ENCODE measurements around the gene ZNF212.

Gene ZNF212

DNA sequence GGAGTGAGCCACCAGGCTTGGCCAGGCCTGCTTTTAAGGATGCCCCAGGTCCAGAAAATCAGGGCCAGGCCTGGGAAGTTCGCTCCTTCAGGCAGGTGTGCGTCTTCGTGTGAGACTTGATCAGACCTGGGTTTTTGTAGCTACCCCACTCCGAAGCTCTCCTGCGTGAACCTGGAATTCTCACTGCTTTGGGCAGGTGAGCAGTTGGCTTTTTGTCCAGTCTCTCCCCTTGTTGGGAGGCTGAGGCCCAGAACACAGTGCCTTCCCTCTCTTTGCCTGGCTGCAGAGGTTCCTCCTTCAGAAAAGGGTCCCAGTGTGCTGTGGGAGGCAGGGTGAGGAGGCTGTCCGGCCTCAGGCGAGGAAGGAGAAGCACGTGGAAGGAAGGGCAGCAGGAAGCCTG lies 49.8 kb downstream of the ZNF212 start:
- DNase-seq, result no peak

DNA sequence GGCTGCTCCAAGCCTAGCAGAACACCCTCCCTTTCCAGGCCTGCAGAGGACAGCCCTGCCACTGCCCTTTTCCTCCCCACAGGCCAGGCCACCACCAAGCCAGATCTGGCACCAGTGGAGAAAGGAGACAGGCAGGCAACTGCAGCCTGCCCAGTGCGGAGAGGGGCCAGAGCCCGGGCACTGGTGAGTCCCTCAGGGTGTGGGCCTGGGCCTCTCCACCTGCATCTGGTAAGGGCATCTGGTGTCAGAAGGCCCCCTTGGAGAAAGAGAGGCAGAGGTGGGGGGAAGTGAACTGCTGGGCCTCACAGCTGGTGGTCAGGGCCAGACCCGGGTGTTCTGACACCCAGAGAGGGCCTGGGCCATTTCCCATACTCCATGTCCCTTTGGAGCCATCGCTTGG lies 50.4 kb downstream of the ZNF212 start:
- no peak for DNase-seq

GRCh38 chr7:149291036-149291780 lies 51.8 kb downstream of the ZNF212 start:
- no peak for DNase-seq

DNA sequence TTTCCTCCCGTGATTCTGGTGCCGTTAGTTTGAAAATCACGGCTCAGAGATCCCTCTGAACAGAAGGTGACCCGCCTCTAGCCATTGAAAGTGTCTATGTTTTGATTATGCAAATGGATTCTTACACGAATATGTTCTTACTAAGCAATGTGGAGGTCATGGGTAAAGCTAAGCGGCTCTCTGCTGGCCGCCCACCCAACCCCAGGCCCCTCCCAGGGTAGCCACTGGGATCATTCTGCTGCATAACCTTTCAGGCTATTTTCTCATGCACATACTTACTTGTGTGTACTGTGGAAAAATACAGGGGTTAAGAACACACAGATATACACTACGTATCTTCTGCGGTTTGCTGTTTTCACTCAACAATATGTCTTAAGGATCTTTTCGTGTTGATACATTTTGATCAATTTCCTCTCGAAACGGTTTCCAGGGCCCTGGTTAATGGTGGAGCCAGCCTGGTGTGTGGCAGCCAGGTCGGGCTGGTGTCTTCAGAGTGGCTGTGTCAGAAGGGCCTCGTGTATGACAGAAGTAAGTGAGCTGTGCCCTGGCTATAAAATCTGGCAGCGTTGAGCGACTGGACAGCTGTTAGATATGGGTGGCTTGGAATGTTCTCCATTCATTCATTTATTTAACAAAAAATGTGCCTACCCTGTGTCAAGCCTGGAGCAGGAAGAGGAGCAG lies 52.5 kb downstream of the ZNF212 start:
- no peak for DNase-seq

- DNase-seq, result no peak
These were observed 53.0 kb downstream of the ZNF212 start for GRCh38 chr7:149292462-149292823.

- DNase-seq, result no peak
These were observed 53.9 kb downstream of the ZNF212 start for GRCh38 chr7:149293338-149293737.

GRCh38 chr7:149293946-149294633 lies 54.6 kb downstream of the ZNF212 start:
- no peak for DNase-seq

- no peak for DNase-seq
These were observed 55.4 kb downstream of the ZNF212 start for GRCh38 chr7:149294634-149295480.

DNA sequence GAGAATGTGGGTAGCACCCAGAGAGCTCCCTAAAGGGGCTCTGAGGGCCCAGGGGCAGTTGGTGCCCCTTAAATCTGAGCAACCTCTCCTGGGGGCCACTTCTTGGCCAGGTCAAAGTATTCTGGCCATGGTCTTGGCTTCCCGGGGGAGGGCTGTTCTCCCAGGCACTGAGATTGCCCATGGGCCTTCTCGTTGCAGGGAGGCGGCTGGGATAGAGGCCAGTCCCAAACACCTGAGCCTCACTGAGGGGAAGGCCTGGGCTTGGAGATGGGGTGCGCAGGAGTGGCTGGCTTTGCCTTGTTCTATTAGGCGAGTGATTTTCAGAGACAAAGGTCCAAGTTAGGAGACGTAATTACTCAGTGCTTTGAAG lies 56.0 kb downstream of the ZNF212 start:
- no peak for DNase-seq

DNA sequence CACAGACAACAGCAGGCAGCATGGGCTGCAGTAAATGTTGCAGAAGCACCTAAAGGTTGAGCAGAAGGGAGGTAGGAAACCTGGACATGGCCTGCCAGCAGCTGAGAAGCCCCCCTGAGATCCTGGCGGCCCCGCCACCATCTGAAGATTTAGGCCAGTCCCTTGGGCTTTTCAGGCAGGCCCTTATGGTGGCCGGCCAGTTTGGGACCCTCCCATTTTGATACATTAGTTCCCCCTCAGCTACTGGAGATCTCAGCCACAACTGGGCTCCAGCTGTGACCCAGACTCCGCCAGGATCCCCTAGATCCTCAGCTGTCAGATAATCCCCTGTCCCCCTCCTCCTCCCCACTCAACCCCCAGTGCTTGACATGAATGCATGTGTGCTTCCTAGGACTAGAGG lies 56.9 kb downstream of the ZNF212 start:
- no peak for DNase-seq

DNA sequence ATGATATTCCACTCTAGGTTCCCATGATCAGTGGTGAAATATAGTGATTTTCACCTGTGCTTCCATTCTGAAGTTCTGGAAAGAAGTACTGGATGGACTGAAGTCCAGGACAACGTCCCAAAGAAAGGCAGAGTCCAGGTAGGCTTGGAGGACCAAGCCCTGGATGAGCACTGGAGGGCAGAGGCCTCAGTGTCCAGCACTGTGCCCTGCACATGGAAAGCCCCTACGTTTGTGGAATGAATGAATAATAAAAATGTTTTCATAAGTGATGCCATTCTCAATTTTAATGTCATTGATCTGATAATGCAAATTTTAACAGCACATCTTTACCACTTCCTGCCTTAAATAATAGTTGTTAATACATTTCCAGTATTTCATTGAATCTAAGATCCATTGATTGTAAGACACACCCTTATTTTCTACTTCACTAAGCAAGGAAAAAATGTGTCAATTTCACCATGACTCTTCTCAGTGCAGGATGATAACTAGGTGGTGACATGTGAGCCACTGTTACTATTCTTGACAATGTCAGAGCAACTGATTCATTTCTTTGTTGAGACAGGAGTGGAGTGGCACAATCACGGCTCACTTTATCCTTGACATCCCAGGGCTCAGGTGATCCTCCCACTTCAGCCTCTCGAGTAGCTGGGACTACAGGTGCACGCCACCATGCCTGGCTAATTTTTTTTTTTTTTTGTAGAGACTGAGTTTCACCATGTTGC lies 57.7 kb downstream of the ZNF212 start:
- DNase-seq, result no peak

- DNase-seq, result no peak
These were observed 61.3 kb downstream of the ZNF212 start for GRCh38 chr7:149300620-149301285.

DNA sequence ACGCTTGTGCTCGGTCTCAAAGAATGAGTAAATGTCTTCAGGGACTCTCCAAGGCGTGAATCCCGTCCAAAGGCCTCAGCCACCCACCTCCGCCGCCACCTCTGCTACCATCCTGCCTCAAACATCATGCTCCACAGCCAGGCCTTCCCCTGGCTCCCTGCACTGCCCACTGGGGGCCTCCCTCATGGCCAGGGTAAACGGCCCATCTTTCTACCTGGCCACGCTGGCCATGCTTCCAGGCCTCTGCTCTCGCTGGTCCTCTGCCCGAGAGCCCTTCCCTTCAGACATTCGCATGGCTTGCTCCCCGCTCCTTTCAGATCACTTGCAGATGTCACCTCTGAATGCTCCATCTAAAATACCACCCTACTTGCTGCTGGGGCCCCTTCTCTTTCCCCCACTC lies 62.8 kb downstream of the ZNF212 start:
- no peak for DNase-seq

GRCh38 chr7:149302865-149303264 lies 63.4 kb downstream of the ZNF212 start:
- no peak for DNase-seq

GRCh38 chr7:149304006-149304405 lies 64.6 kb downstream of the ZNF212 start:
- DNase-seq, result no peak

All from NCI-H1105 treated with DMSO at 0.1 percent for 48 hours (cell line).